GM18907 (cell line): ENCODE results near the gene INSR.

ENCODE experiments used
- ATAC-seq: cut with Tn5 transposase; IDR thresholded peaks from one replicate; pipeline ENCODE4 v1.9.1; 2021; ENCODE audit warnings: mild to moderate bottlenecking, moderate library complexity; ENCODE audit not compliant: unreplicated experiment

Gene INSR

GRCh38 chr19:7295912-7296536 is 1.8 kb upstream of the INSR start:
- no peak for ATAC-seq

GRCh38 chr19:7294558-7295212 is 471 bp upstream of the INSR start:
- peak; percentile 46 for ATAC-seq

- no peak for ATAC-seq
Observed at GRCh38 chr19:7292950-7293761, 1.1 kb downstream of the INSR start.

- ATAC-seq, result no peak
Observed at GRCh38 chr19:7292352-7292949, 1.8 kb downstream of the INSR start.

GRCh38 chr19:7288977-7289376 is 5.2 kb downstream of the INSR start:
- no peak for ATAC-seq

- ATAC-seq, result no peak
Observed at GRCh38 chr19:7288131-7288530, 6.1 kb downstream of the INSR start.

- ATAC-seq, result no peak
Observed at GRCh38 chr19:7287722-7288121, 6.5 kb downstream of the INSR start.

- no peak for ATAC-seq
Observed at GRCh38 chr19:7280940-7281666, 13.1 kb downstream of the INSR start.

- ATAC-seq, result peak; percentile 73
Observed at GRCh38 chr19:7272856-7273578, 21.2 kb downstream of the INSR start.

- ATAC-seq, result no peak
Observed at GRCh38 chr19:7268705-7269098, 25.5 kb downstream of the INSR start.

- ATAC-seq, result no peak
Observed at GRCh38 chr19:7267792-7268704, 26.2 kb downstream of the INSR start.

GRCh38 chr19:7266832-7267231 is 27.4 kb downstream of the INSR start:
- no peak for ATAC-seq

- no peak for ATAC-seq
Observed at GRCh38 chr19:7265963-7266362, 28.3 kb downstream of the INSR start.

- ATAC-seq, result no peak
Observed at GRCh38 chr19:7264858-7265257, 29.4 kb downstream of the INSR start.

- ATAC-seq, result no peak
Observed at GRCh38 chr19:7263521-7263920, 30.7 kb downstream of the INSR start.

- no peak for ATAC-seq
Observed at GRCh38 chr19:7263066-7263465, 31.1 kb downstream of the INSR start.

- no peak for ATAC-seq
Observed at GRCh38 chr19:7262470-7262869, 31.7 kb downstream of the INSR start.

GRCh38 chr19:7260161-7260560 is 34.1 kb downstream of the INSR start:
- ATAC-seq, result no peak

GRCh38 chr19:7258840-7259395 is 35.3 kb downstream of the INSR start:
- ATAC-seq, result no peak
